H9 (cell line): ENCODE results near the gene ADAMTS2. TPM values are rescaled to one million over a fixed set of nuclear protein-coding genes. Genes with fewer than 3 reads are reported as not detected.

Experiments
- DNase-seq: peaks from one replicate; pipeline ENCODE4 v3.0.0-alpha.2; 2017
- H2AFZ ChIP-seq: one replicate; pipeline ENCODE4 v1.6.1; 2013; ENCODE audit warnings: mild to moderate bottlenecking, low read length, control low read depth, moderate library complexity
- H2AK5ac ChIP-seq: 2 replicates; pipeline ENCODE4 v1.6.1; 2013; ENCODE audit warnings: low read length, control low read depth, mixed read lengths; ENCODE audit not compliant: insufficient read length
- H2BK120ac ChIP-seq: one replicate; pipeline ENCODE4 v1.6.1; 2013; ENCODE audit warnings: low read depth, mild to moderate bottlenecking, low read length, control low read depth, inconsistent platforms; ENCODE audit not compliant: poor library complexity, severe bottlenecking
- H2BK12ac ChIP-seq: 2 replicates; pipeline ENCODE4 v1.6.1; 2013; ENCODE audit warnings: low read length, control low read depth, mixed read lengths, low read depth; ENCODE audit not compliant: insufficient read length
- H2BK15ac ChIP-seq: 2 replicates; pipeline ENCODE4 v1.6.1; 2013; ENCODE audit warnings: low read depth, low read length, control low read depth
- H2BK20ac ChIP-seq: one replicate; pipeline ENCODE4 v1.6.1; 2013; ENCODE audit warnings: low read depth, mild to moderate bottlenecking, low read length, control low read depth, inconsistent platforms; ENCODE audit not compliant: poor library complexity, severe bottlenecking
- H2BK5ac ChIP-seq: 2 replicates; pipeline ENCODE4 v1.6.1; 2013; ENCODE audit warnings: low read length, control low read depth, mixed read lengths; ENCODE audit not compliant: insufficient read length
- H3K14ac ChIP-seq: 2 replicates; pipeline ENCODE4 v1.6.1; 2013; ENCODE audit warnings: low read length, control low read depth; ENCODE audit not compliant: insufficient read depth
- H3K18ac ChIP-seq: 2 replicates; pipeline ENCODE4 v1.6.1; 2013; ENCODE audit warnings: low read depth, mild to moderate bottlenecking, mixed read lengths, low read length, control low read depth; ENCODE audit not compliant: insufficient read length
- H3K23ac ChIP-seq: 2 replicates; pipeline ENCODE4 v1.6.1; 2013; ENCODE audit warnings: low read length, control low read depth, mixed read lengths, low read depth; ENCODE audit not compliant: insufficient read length
- H3K23me2 ChIP-seq: 2 replicates; pipeline ENCODE4 v1.6.1; 2013; ENCODE audit warnings: low read depth, mild to moderate bottlenecking, mixed read lengths, low read length, control low read depth; ENCODE audit not compliant: insufficient read length, poor library complexity, severe bottlenecking
- H3K27ac ChIP-seq: 2 replicates; pipeline ENCODE4 v1.5.1; 2013; ENCODE audit warnings: low read length, control low read depth, mixed read lengths, low read depth; ENCODE audit not compliant: insufficient read length
- H3K27me3 ChIP-seq: 2 replicates; pipeline ENCODE4 v1.6.1; 2013; ENCODE audit warnings: low read length, control low read depth, inconsistent platforms; ENCODE audit not compliant: insufficient read depth
- H3K4ac ChIP-seq: 2 replicates; pipeline ENCODE4 v1.6.1; 2013; ENCODE audit warnings: low read depth, mild to moderate bottlenecking, control low read depth, inconsistent platforms, low read length, moderate library complexity
- H3K4me1 ChIP-seq: 2 replicates; pipeline ENCODE4 v1.6.1; 2013; ENCODE audit warnings: low read length, control low read depth, inconsistent platforms; ENCODE audit not compliant: insufficient read depth
- H3K4me2 ChIP-seq: 2 replicates; pipeline ENCODE4 v1.6.1; 2013; ENCODE audit warnings: low read length, control low read depth, mixed read lengths; ENCODE audit not compliant: insufficient read length, insufficient read depth
- H3K56ac ChIP-seq: 2 replicates; pipeline ENCODE4 v1.6.1; 2013; ENCODE audit warnings: low read depth, mild to moderate bottlenecking, mixed read lengths, low read length, control low read depth; ENCODE audit not compliant: insufficient read length
- H3K79me1 ChIP-seq: 2 replicates; pipeline ENCODE4 v1.6.1; 2013; ENCODE audit warnings: low read depth, mild to moderate bottlenecking, moderate library complexity, low read length, control low read depth, inconsistent platforms; ENCODE audit not compliant: insufficient read depth, poor library complexity, severe bottlenecking
- H3K79me2 ChIP-seq: 2 replicates; pipeline ENCODE4 v1.6.1; 2013; ENCODE audit warnings: low read length, control low read depth, inconsistent platforms; ENCODE audit not compliant: insufficient read depth
- H3K9ac ChIP-seq: 2 replicates; pipeline ENCODE4 v1.6.1; 2013; ENCODE audit warnings: low read length, control low read depth, mixed read lengths; ENCODE audit not compliant: insufficient read length; ENCODE audit errors: extremely low read depth
- H3K9me3 ChIP-seq: one replicate; pipeline ENCODE4 v1.6.1; 2013; ENCODE audit warnings: low read depth, low read length, inconsistent platforms; ENCODE audit not compliant: control insufficient read depth
- H3T11ph ChIP-seq: one replicate; pipeline ENCODE4 v1.6.1; 2013; ENCODE audit warnings: mild to moderate bottlenecking, low read length, control low read depth, inconsistent platforms
- H4K20me1 ChIP-seq: one replicate; pipeline ENCODE4 v1.6.1; 2013; ENCODE audit not compliant: control insufficient read depth, insufficient read length, insufficient read depth
- H4K5ac ChIP-seq: 2 replicates; pipeline ENCODE4 v1.6.1; 2013; ENCODE audit warnings: low read depth, mild to moderate bottlenecking, mixed read lengths, low read length, control low read depth; ENCODE audit not compliant: insufficient read length
- H4K8ac ChIP-seq: replicated peaks from 2 replicates; pipeline ENCODE4 v1.6.1; 2013; ENCODE audit warnings: low read length, control low read depth, mixed read lengths, low read depth; ENCODE audit not compliant: insufficient read length
- H4K91ac ChIP-seq: 2 replicates; pipeline ENCODE4 v1.6.1; 2013; ENCODE audit warnings: low read depth, mild to moderate bottlenecking, moderate library complexity, mixed read lengths, low read length, control low read depth; ENCODE audit not compliant: insufficient read length
- H3K27ac Mint-ChIP-seq, 3 experiments: 2 replicates in 2 of 3; 3 replicates in 1 of 3; pipeline ENCODE4 v1.8.0; 2020 to 2021; ENCODE audit warnings: mixed read lengths in 3 of 3, mild to moderate bottlenecking in 1 of 3, moderate library complexity in 1 of 3
- H3K27me3 Mint-ChIP-seq: 2 replicates; pipeline ENCODE4 v1.8.0; 2021; ENCODE audit warnings: low read depth, mild to moderate bottlenecking, moderate library complexity, mixed read lengths
- H3K36me3 Mint-ChIP-seq, 3 experiments: 2 replicates in 2 of 3; 3 replicates in 1 of 3; pipeline ENCODE4 v1.8.0; 2020 to 2021; ENCODE audit warnings: low read depth in 3 of 3, mixed read lengths in 3 of 3; ENCODE audit not compliant: insufficient read depth in 1 of 3
- H3K4me1 Mint-ChIP-seq, 2 experiments: 2 replicates each; pipeline ENCODE4 v1.8.0; 2020; ENCODE audit warnings: mixed read lengths in 2 of 2
- H3K4me3 Mint-ChIP-seq, 2 experiments: 2 replicates in 1 of 2; 3 replicates in 1 of 2; pipeline ENCODE4 v1.8.0; 2020 to 2021; ENCODE audit warnings: mild to moderate bottlenecking in 2 of 2, mixed read lengths in 2 of 2, moderate library complexity in 1 of 2
- H3K9me3 Mint-ChIP-seq, 2 experiments: 2 replicates in 1 of 2; 3 replicates in 1 of 2; pipeline ENCODE4 v1.8.0; 2020; ENCODE audit warnings: mild to moderate bottlenecking in 2 of 2, mixed read lengths in 2 of 2, moderate library complexity in 1 of 2
- CTCF ChIP-seq: fragments of 200-600 bp; sonication (generic); conservative IDR thresholded peaks from 3 replicates; pipeline ENCODE4 v1.8.0; 2021; ENCODE audit warnings: antibody characterized with exemption, mild to moderate bottlenecking
- WGBS: extraction: QIAGEN DNeasy Blood & Tissue Kit; methylation state at CpG from one replicate; pipeline ENCODE4 v1.1.7; 2013; ENCODE audit warnings: missing lambda C conversion rate, low lambda C conversion rate, mixed read lengths; ENCODE audit not compliant: insufficient read length; ENCODE audit errors: extremely low coverage; 5-methylcytosine and 5-hydroxymethylcytosine counted together
- total RNA-seq: library from RNA; stranded (reverse); gene quantifications from 2 replicates; pipeline ENCODE4 v1.2.1, GENCODE V29; 2021

Gene ADAMTS2
- total RNA-seq, 1 experiment from 2014 or later, result 5.4 TPM

GRCh38 chr5:179191506-179192184 is 153.6 kb downstream of the ADAMTS2 start:
- Histone ChIP-seq H2BK12ac (no peak overlapping the region), H3K79me1 (no peaks in the 10 kb centered on the region), H3T11ph (no peak overlapping the region), H2BK15ac (no peak overlapping the region), H4K5ac (no peak overlapping the region), H3K27ac (no peak overlapping the region), H2BK5ac (no peak overlapping the region), H3K9ac (no peak overlapping the region), H4K20me1 (no peaks in the 10 kb centered on the region), H2BK20ac (no peak overlapping the region), H2AK5ac (no peak overlapping the region), H2AFZ (no peak overlapping the region), H2BK120ac (no peak overlapping the region), H3K23ac (no peak overlapping the region), H4K8ac (no peak overlapping the region), H3K14ac (peak overlapping the region; percentile 25), H3K79me2 (no peaks in the 10 kb centered on the region), H3K23me2 (no peaks in the 10 kb centered on the region), H3K4ac (no peak overlapping the region), H3K4me1 (peaks cover 8% of the 10 kb centered on the region; the same call in 1 of the 2 replicates), H3K18ac (no peak overlapping the region), H3K9me3 (no peaks in the 10 kb centered on the region), H3K4me2 (no peak overlapping the region), H3K56ac (no peak overlapping the region), H3K27me3 (no peaks in the 10 kb centered on the region), H4K91ac (no peak overlapping the region)
- Mint-ChIP-seq H3K4me3 (no peak overlapping the region), H3K27me3 (peaks cover 5% of the 10 kb centered on the region), H3K36me3 (0 out of 7 replicates have a peak, but pooled peaks cover 0 to 3% (median 2%) of the 10 kb centered on the region in 3 experiments), H3K27ac (no peak overlapping the region), H3K9me3 (no peaks in the 10 kb centered on the region; a peak in 1 of 5 replicates), H3K4me1 (peaks cover 44 to 59% of the 10 kb centered on the region in 2 experiments)
- WGBS, result no CpG with 5 or more reads among the region's 14 CpGs
- no peak for TF ChIP-seq CTCF
- DNase-seq, result no peak
